Measurements from ENCODE around the gene ZNF417. TPM values are rescaled to one million over a fixed set of nuclear protein-coding genes. Genes with fewer than 3 reads are reported as not detected.
"Not testable (repeated sequence)": the region's sequence is repeated elsewhere in the genome, so short reads cannot be mapped to it uniquely, and the experiment has no call there.

The ZNF417 gene
- polyA plus RNA-seq, 1 donor (not counting 4 experiments of a cell fraction or from before 2014, with no cell fraction given): 5.8 TPM

DNA sequence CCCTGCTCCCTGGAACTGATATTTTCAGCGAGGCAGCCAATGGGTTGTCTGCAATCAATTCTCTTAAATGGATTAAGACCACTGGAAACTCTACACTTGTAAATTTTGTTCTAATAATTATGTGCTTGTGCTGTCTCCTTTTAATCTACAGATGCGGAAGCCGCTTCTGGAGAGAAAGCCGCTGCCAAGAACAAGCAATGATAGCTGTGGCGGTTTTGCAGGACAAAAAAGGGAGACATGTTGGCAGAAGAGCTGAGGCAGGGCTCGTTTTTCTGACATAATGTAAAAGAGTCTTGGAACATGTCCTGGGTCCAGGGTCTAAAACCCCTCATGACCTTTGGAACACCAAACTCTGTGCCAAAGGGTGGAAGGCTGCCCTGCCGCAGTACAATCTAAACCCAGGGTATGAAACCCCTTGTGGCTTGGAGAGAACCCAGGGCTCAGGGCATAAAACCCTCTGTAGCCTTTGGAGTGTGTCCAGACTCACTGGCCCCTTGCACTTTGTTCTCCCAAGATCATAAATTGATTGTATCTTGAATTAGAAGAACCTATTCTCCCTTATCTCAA, 12.7 kb downstream of the ZNF417 start:
- H3K27me3 ChIP-seq (ENCODE audit: control insufficient read depth, extremely low read depth, insufficient read depth, low read length): no peaks in the 10 kb centered on the region
- DNase-seq (ENCODE audit: low read depth, low spot score) (no peak), FAIRE-seq (no peak)
- no peaks in the 10 kb centered on the region for H3K9me3 ChIP-seq (ENCODE audit: control insufficient read depth, low read depth, low read length)
- H3K36me3 ChIP-seq (ENCODE audit: control insufficient read depth in 2 of 2, extremely low read depth in 1 of 2, insufficient read depth in 2 of 2, low read length in 2 of 2): peaks cover 0 to 3% of the 10 kb centered on the region in 2 experiments
- H3K4me1 ChIP-seq (ENCODE audit: control insufficient read depth, extremely low read depth, insufficient read depth, low read length): no peaks in the 10 kb centered on the region
- no peaks in the 10 kb centered on the region for H3K9me1 ChIP-seq (ENCODE audit: control insufficient read depth, extremely low read depth, insufficient read depth, low read length)
- no peak overlapping the region for H3K27ac ChIP-seq (ENCODE audit: control insufficient read depth, insufficient read depth, low read length)
- H3K4me2 ChIP-seq (ENCODE audit: control insufficient read depth, extremely low read depth, insufficient read depth, low read depth, low read length): no peak overlapping the region
- H3K4me3 ChIP-seq (ENCODE audit: control insufficient read depth in 2 of 3, extremely low read depth in 1 of 3, insufficient read depth in 2 of 3, low read depth in 1 of 3, low read length in 3 of 3): no peak overlapping the region
- dilution Hi-C loops (cut with MboI; ENCODE audit: extremely low pct_ligation_motif_present, low sequenced_read_pairs): no loop called here
- no peaks in the 10 kb centered on the region for H4K20me1 ChIP-seq (ENCODE audit: control insufficient read depth, extremely low read depth, insufficient read depth, low read length)
- no peak overlapping the region for H2AFZ ChIP-seq (ENCODE audit: control insufficient read depth, low read length)
- TF ChIP-seq EZH2 (IDR thresholded peaks at IDR 0.05; ENCODE audit: low read length) (no peak), CTCF (optimal IDR thresholded peaks at IDR 0.05 in 1 of 3, IDR thresholded peaks at IDR 0.05 in 1 of 3, conservative IDR thresholded peaks at IDR 0.05 in 1 of 3; ENCODE audit: extremely low read depth in 1 of 3, insufficient read depth in 2 of 3, low read length in 3 of 3) (no peak)
- no peak overlapping the region for H3K9ac ChIP-seq (ENCODE audit: control insufficient read depth, extremely low read depth, insufficient read depth, low read length)
- no peaks in the 10 kb centered on the region for H3K79me2 ChIP-seq (ENCODE audit: control insufficient read depth, insufficient read depth, low read length)

DNA sequence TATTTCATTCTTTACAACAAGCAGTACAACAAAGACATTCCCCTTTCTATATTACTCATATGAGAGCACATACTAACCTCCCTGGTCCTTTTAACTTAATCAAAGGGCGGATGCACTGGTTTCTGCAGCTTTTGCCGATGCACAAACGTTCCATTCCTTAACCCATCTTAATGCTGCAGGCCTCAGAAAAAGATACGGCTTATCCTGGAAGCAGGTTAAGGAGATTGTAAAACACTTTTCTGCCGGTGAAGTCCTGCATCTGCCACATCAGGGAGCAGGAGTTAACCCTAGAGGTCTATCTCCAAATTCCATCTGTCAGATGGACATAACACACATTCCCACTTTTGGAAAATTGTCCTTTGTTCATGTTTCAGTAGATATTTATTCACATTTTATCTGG, 16.1 kb downstream of the ZNF417 start:
- Histone ChIP-seq H3K36me3 (ENCODE audit: control insufficient read depth in 2 of 2, extremely low read depth in 1 of 2, insufficient read depth in 2 of 2, low read length in 2 of 2) (no peaks in the 10 kb centered on the region), H3K9me3 (ENCODE audit: control insufficient read depth, low read depth, low read length) (no peaks in the 10 kb centered on the region), H3K4me3 (ENCODE audit: control insufficient read depth in 2 of 3, extremely low read depth in 1 of 3, insufficient read depth in 2 of 3, low read depth in 1 of 3, low read length in 3 of 3) (no peak overlapping the region), H4K20me1 (ENCODE audit: control insufficient read depth, extremely low read depth, insufficient read depth, low read length) (no peaks in the 10 kb centered on the region), H3K9me1 (ENCODE audit: control insufficient read depth, extremely low read depth, insufficient read depth, low read length) (no peaks in the 10 kb centered on the region), H3K4me1 (ENCODE audit: control insufficient read depth, extremely low read depth, insufficient read depth, low read length) (no peaks in the 10 kb centered on the region), H3K4me2 (ENCODE audit: control insufficient read depth, extremely low read depth, insufficient read depth, low read depth, low read length) (no peak overlapping the region), H3K27me3 (ENCODE audit: control insufficient read depth, extremely low read depth, insufficient read depth, low read length) (no peaks in the 10 kb centered on the region), H2AFZ (ENCODE audit: control insufficient read depth, low read length) (no peak overlapping the region), H3K27ac (ENCODE audit: control insufficient read depth, insufficient read depth, low read length) (no peak overlapping the region), H3K79me2 (ENCODE audit: control insufficient read depth, insufficient read depth, low read length) (no peaks in the 10 kb centered on the region), H3K9ac (ENCODE audit: control insufficient read depth, extremely low read depth, insufficient read depth, low read length) (no peak overlapping the region)
- no peak for TF ChIP-seq EZH2 (IDR thresholded peaks at IDR 0.05; ENCODE audit: low read length)
- no peak for TF ChIP-seq CTCF (optimal IDR thresholded peaks at IDR 0.05 in 1 of 3, IDR thresholded peaks at IDR 0.05 in 1 of 3, conservative IDR thresholded peaks at IDR 0.05 in 1 of 3; ENCODE audit: extremely low read depth in 1 of 3, insufficient read depth in 2 of 3, low read length in 3 of 3)
- no peak for FAIRE-seq
- DNase-seq (ENCODE audit: low read depth, low spot score): no peak
- dilution Hi-C loops (cut with MboI; ENCODE audit: extremely low pct_ligation_motif_present, low sequenced_read_pairs): no loop called here

DNA sequence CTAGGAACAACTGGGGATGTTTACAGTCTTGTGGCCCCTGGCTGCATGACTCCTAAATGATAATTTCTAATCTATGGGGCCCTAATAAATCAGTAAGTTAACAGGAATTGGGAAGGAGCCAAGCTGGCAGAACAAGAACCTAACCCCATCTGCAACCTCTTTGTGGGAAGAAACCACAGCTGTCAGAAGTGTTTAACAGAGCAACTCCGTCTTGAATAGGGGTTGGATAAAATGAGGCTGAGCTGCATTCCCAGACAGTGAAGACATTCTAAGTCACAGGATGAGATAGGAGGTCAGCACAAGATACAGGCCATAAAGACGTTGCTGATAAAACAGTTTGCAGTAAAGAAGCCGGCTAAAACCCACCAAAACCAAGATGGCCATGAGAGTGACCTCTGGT, 25.7 kb downstream of the ZNF417 start:
- H3K4me2 ChIP-seq (ENCODE audit: control insufficient read depth, extremely low read depth, insufficient read depth, low read depth, low read length); H3K27ac ChIP-seq (ENCODE audit: control insufficient read depth, insufficient read depth, low read length): not testable (repeated sequence)

More for the DNA sequence above, 25.7 kb downstream of the ZNF417 start:
- H3K36me3 ChIP-seq (ENCODE audit: control insufficient read depth in 2 of 2, extremely low read depth in 1 of 2, insufficient read depth in 2 of 2, low read length in 2 of 2); FAIRE-seq; H3K9me3 ChIP-seq (ENCODE audit: control insufficient read depth, low read depth, low read length); H3K27me3 ChIP-seq (ENCODE audit: control insufficient read depth, extremely low read depth, insufficient read depth, low read length); H3K4me1 ChIP-seq (ENCODE audit: control insufficient read depth, extremely low read depth, insufficient read depth, low read length); H3K9ac ChIP-seq (ENCODE audit: control insufficient read depth, extremely low read depth, insufficient read depth, low read length); H3K4me3 ChIP-seq (ENCODE audit: control insufficient read depth in 2 of 3, extremely low read depth in 1 of 3, insufficient read depth in 2 of 3, low read depth in 1 of 3, low read length in 3 of 3); H3K9me1 ChIP-seq (ENCODE audit: control insufficient read depth, extremely low read depth, insufficient read depth, low read length); DNase-seq (ENCODE audit: low read depth, low spot score); H2AFZ ChIP-seq (ENCODE audit: control insufficient read depth, low read length); dilution Hi-C loops (cut with MboI; ENCODE audit: extremely low pct_ligation_motif_present, low sequenced_read_pairs); H4K20me1 ChIP-seq (ENCODE audit: control insufficient read depth, extremely low read depth, insufficient read depth, low read length): not testable (repeated sequence)
- peaks cover 29% of the 10 kb centered on the region for H3K79me2 ChIP-seq (ENCODE audit: control insufficient read depth, insufficient read depth, low read length)

All from keratinocyte (primary cell).